Adrenal gland (tissue), 12 donors: ENCODE measurements around the gene MMEL1. TPM values are rescaled to one million over a fixed set of nuclear protein-coding genes. Genes with fewer than 3 reads are reported as not detected.
A peak's percentile ranks its signal among the peaks of the same experiment; 100 is the strongest.

Source experiments
- DNase-seq, 7 donors: peaks; one replicate each; pipeline ENCODE4 v3.0.0-alpha.2; 2019 to 2020
- H3K27ac ChIP-seq, 5 donors: fragments of 200-600 bp; sonication (generic) in 4 of 5; 1 replicate in 3 of 5; 2 replicates in 2 of 5; pipeline versions ENCODE4 v1.5.1 to v1.8.0; 2016 to 2020; ENCODE audit warnings: mild to moderate bottlenecking in 1 of 5
- H3K27me3 ChIP-seq: fragments of 200-600 bp; 2 replicates; pipeline ENCODE4 v1.8.0; 2021
- H3K36me3 ChIP-seq, 2 donors: fragments of 200-600 bp; replicated peaks in 1 of 2; 1 replicate in 1 of 2; 2 replicates in 1 of 2; pipeline versions ENCODE4 v1.5.1 to v1.8.0; 2018 to 2022
- H3K4me1 ChIP-seq, 2 donors: fragments of 200-600 bp; replicated peaks in 1 of 2; 1 replicate in 1 of 2; 2 replicates in 1 of 2; pipeline versions ENCODE4 v1.5.1 to v1.8.0; 2018 to 2021
- H3K4me3 ChIP-seq, 4 donors: fragments of 200-600 bp; sonication (generic) in 3 of 4; one replicate each; pipeline ENCODE4 v1.5.1; 2016 to 2018
- H3K9me3 ChIP-seq, 3 donors: fragments of 200-600 bp; sonication (generic) in 1 of 3; replicated peaks in 1 of 3; 1 replicate in 2 of 3; 2 replicates in 1 of 3; pipeline versions ENCODE4 v1.5.1 to v1.8.0; 2016 to 2021
- POLR2A ChIP-seq, 2 donors: fragments of 450-650 bp; IDR thresholded peaks; one replicate each; pipeline ENCODE4 v1.6.1; 2017; ENCODE audit warnings: antibody characterized with exemption in 2 of 2, mild to moderate bottlenecking in 2 of 2, moderate library complexity in 1 of 2
- WGBS, 4 donors: extraction: QIAGEN DNeasy Blood & Tissue Kit in 2 of 4; methylation state at CpG; one replicate each; pipeline versions ENCODE4 v1.1.5 to v1.1.7; 2013 to 2017; 5-methylcytosine and 5-hydroxymethylcytosine counted together
- intact Hi-C, 2 donors: fragments of 100-400 bp; cut with DNase I; formaldehyde crosslinking; loops; one replicate each; pipeline versions ENCODE4 v1.14.1 to v1.15.0; 2022 to 2023
- polyA plus RNA-seq, 3 donors: library from polyadenylated mRNA; stranded (reverse); fragments of 200-250 nt in 2 of 3; fragments of 350-450 nt in 1 of 3; fragmentation: Illumina TruSeq in 1 of 3; extraction: RNeasy Lipid Tissue Mini Kit (QIAGEN cat#74804) in 1 of 3; gene quantifications; one replicate each; pipeline ENCODE4 v1.2.3, GENCODE V29; 2013 to 2014
- total RNA-seq, 9 donors: library from RNA; depleted of rRNA in 4 of 9; stranded (reverse); fragments of >200 nt in 4 of 9; fragments of 120-200 nt in 1 of 9; fragmentation: NEBNext Ultra II Directional in 1 of 9; extraction: Animal tissue kit (Norgen Biotek cat#: 25700) in 1 of 9; gene quantifications; one replicate each; pipeline versions ENCODE4 v1.1.0 to v1.2.4, GENCODE V29; 2013 to 2023
- TF ChIP-seq, protein P1 (sequence below), 6 experiments: fragments of 450-650 bp in 4 of 6; fragments of 200-600 bp in 2 of 6; sonication (generic) in 1 of 6; IDR thresholded peaks; 1 replicate in 5 of 6; 2 replicates in 1 of 6; pipeline versions ENCODE4 v1.5.1 to v1.8.0; 2016 to 2021; ENCODE audit warnings: antibody characterized with exemption in 6 of 6, mild to moderate bottlenecking in 2 of 6, moderate library complexity in 1 of 6
- donor health status: healthy with polysubstance abuse.
- donor health status: Bipolar disorder and iron deficiency.
- donor health status: DM: yes; HTN: yes; CAD: no.
- donor health status: DM: no; HTN: no; CAD: no.
- donor health status: DM: no; HTN: no; CAD: no.
- donor health status: DM: yes; HTN: yes; CAD: no.

Gene MMEL1
- total and polyA plus RNA-seq, 12 donors, result 0.30 to 8.2 (median 2.6) TPM

DNA sequence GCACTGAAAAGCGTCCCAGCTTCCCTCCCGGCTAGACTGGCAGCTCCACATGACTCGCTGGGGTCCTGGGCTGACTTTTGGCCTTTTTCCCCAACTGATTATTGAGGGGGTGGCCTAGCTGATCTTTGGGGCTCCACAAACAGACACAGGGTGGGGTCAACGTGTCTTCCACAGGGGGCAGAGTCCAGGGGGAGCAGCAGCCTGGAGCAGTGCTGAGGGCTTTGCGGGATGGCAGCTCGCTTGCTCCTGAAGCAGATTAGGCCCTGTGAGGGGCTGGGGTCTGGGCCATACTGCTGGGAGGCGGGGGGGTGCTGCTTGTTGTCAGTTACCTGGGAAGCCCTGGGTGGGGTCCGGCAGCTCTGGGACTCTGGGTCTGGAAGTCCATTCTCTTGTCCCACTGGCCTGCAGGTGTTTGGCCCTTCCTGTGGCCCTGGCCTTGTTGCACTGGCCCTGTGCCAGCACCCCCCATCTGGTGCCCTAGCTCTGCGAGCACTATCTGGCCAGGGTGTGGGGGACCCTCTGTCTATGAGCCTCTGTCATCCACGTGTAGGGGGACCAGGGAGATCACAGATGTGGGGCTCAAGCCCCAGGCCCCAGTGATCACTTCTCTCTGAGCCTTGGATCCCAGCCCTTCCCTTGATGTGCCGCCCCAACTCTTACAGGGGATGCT lies 90.4 kb downstream of the MMEL1 start:
- Histone ChIP-seq H3K4me3 (no peak overlapping the region), H3K27ac (no peak overlapping the region), H3K36me3 (no peaks in the 10 kb centered on the region), H3K27me3 (peaks cover 8% of the 10 kb centered on the region), H3K4me1 (peaks cover 24 to 29% of the 10 kb centered on the region in 2 donors), H3K9me3 (no peaks in the 10 kb centered on the region)
- WGBS, 4 donors, result 60 to 90% (median 86%) methylated on average over 3 to 11 of the region's 11 CpGs
- intact Hi-C loops, result loop anchor here in 1 of 2 donors (10.0 kb wide), 1 partner anchor 348 kb away; the partner anchor contains the start of gene FAAP20
- TF ChIP-seq POLR2A (IDR thresholded peaks at IDR 0.05), result no peak
- TF ChIP-seq, protein P1, sequence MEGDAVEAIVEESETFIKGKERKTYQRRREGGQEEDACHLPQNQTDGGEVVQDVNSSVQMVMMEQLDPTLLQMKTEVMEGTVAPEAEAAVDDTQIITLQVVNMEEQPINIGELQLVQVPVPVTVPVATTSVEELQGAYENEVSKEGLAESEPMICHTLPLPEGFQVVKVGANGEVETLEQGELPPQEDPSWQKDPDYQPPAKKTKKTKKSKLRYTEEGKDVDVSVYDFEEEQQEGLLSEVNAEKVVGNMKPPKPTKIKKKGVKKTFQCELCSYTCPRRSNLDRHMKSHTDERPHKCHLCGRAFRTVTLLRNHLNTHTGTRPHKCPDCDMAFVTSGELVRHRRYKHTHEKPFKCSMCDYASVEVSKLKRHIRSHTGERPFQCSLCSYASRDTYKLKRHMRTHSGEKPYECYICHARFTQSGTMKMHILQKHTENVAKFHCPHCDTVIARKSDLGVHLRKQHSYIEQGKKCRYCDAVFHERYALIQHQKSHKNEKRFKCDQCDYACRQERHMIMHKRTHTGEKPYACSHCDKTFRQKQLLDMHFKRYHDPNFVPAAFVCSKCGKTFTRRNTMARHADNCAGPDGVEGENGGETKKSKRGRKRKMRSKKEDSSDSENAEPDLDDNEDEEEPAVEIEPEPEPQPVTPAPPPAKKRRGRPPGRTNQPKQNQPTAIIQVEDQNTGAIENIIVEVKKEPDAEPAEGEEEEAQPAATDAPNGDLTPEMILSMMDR (IDR thresholded peaks at IDR 0.05), result no peak
- peak in 1 of 7 donors; percentile 34 for DNase-seq

DNA sequence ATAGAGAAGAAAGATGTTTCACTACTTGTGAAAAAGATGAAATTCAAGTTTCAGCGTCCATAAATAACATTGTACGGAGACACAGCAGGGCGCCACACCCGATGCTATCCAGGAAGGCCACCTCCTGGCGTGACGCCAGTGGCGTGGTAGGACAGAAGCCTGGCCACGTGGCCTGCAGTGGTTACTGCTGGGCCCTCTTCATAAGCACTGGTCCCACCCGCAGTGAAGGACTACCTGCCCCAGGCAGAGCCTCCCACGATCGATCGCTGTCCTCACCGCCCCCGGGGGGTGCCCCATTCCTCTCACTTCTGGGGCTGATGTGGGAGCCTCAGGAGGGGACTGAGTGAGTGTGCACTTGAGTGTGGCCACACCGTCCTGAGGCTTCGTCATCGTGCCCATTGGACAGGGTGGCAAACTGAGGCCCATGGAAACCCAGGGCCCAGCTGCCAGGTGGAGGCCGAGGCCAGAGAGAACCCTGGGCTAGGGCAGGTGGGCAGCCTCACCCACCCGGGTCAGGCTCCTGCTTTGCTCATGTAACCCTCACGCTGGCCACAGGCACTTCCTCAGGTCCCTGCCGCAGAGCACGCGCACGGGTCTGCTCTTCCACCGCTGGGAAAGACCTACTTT lies 91.1 kb downstream of the MMEL1 start:
- intact Hi-C loops, result loop anchor here in 1 of 2 donors (10.0 kb wide), 1 partner anchor 347 kb away; the partner anchor contains the start of gene FAAP20
- DNase-seq, result peak; percentile 70 to 92 (median 83)
- Histone ChIP-seq H3K4me3 (no peak overlapping the region), H3K27me3 (peaks cover 8% of the 10 kb centered on the region), H3K36me3 (no peaks in the 10 kb centered on the region), H3K27ac (no peak overlapping the region), H3K9me3 (no peaks in the 10 kb centered on the region), H3K4me1 (peaks cover 17 to 22% of the 10 kb centered on the region in 2 donors)
- WGBS, 4 donors, result 56 to 70% (median 64%) methylated on average over 13 to 25 of the region's 25 CpGs
- TF ChIP-seq, protein P1 (IDR thresholded peaks at IDR 0.05), result no peak
- no peak for TF ChIP-seq POLR2A (IDR thresholded peaks at IDR 0.05)

GRCh38 chr1:2540816-2541492 lies 91.9 kb downstream of the MMEL1 start:
- Histone ChIP-seq H3K4me1 (peaks cover 12 to 16% of the 10 kb centered on the region in 2 donors), H3K36me3 (no peaks in the 10 kb centered on the region), H3K27ac (no peak overlapping the region), H3K4me3 (no peak overlapping the region), H3K9me3 (no peaks in the 10 kb centered on the region), H3K27me3 (peaks cover 8% of the 10 kb centered on the region)
- TF ChIP-seq, protein P1 (IDR thresholded peaks at IDR 0.05), result no peak
- TF ChIP-seq POLR2A (IDR thresholded peaks at IDR 0.05), result no peak
- 14 to 69% (median 33%) methylated on average over 6 to 39 of the region's 39 CpGs for WGBS, 4 donors
- intact Hi-C loops, result loop anchor here in 1 of 2 donors (10.0 kb wide), 1 partner anchor 346 kb away; the partner anchor contains the start of gene FAAP20
- no peak for DNase-seq

Other genes starting within 250 kb of the MMEL1 start
- 10 to 100 TPM in 3 of 9 donors, 1 to 10 TPM in 6; 5.6 to 14.1 (median 8.9) TPM for gene MORN1, start 241.5 kb downstream of the MMEL1 start, total RNA-seq
- 10 to 100 TPM in 1 of 3 donors, 1 to 10 TPM in 2; 1.8 to 12.1 (median 5.9) TPM for gene MORN1, start 241.5 kb downstream of the MMEL1 start, polyA plus RNA-seq
- gene RER1, start 241.2 kb downstream of the MMEL1 start, total RNA-seq, result 100 to 1,000 TPM; 106 to 268 (median 185) TPM
- 100 to 1,000 TPM; 149 to 345 (median 150) TPM for gene RER1, start 241.2 kb downstream of the MMEL1 start, polyA plus RNA-seq
- 10 to 100 TPM; 32.4 to 81.5 (median 45.6) TPM for gene PEX10, start 220.5 kb downstream of the MMEL1 start, total RNA-seq
- gene PEX10, start 220.5 kb downstream of the MMEL1 start, polyA plus RNA-seq, result 10 to 100 TPM; 25.3 to 53.8 (median 43.8) TPM
- gene PLCH2, start 156.7 kb downstream of the MMEL1 start, total RNA-seq, result 1 to 10 TPM in 5 of 9 donors, under 1 TPM in 3, not detected in 1; 0.22 to 6.1 (median 1.7) TPM
- gene PLCH2, start 156.7 kb downstream of the MMEL1 start, polyA plus RNA-seq, result 10 to 100 TPM in 2 of 3 donors, 1 to 10 TPM in 1; 2.4 to 66.3 (median 11.4) TPM
- gene PANK4, start 106.4 kb downstream of the MMEL1 start, total RNA-seq, result 10 to 100 TPM; 14.2 to 50.2 (median 30.6) TPM
- gene PANK4, start 106.4 kb downstream of the MMEL1 start, polyA plus RNA-seq, result 10 to 100 TPM; 13.8 to 44.1 (median 26.2) TPM
- gene HES5, start 102.8 kb downstream of the MMEL1 start, total RNA-seq, result under 1 TPM in 1 of 9 donors, not detected in 8; 0.28 TPM
- not detected for gene HES5, start 102.8 kb downstream of the MMEL1 start, polyA plus RNA-seq
- gene TNFRSF14, start 76.6 kb downstream of the MMEL1 start, total RNA-seq, result 100 to 1,000 TPM in 6 of 9 donors, 10 to 100 TPM in 2, 1 to 10 TPM in 1; 7.0 to 127 (median 115) TPM
- 100 to 1,000 TPM in 2 of 3 donors, 10 to 100 TPM in 1; 11.6 to 554 (median 238) TPM for gene TNFRSF14, start 76.6 kb downstream of the MMEL1 start, polyA plus RNA-seq
- 10 to 100 TPM; 16.9 to 64.0 (median 32.1) TPM for gene PRXL2B, start 46.2 kb downstream of the MMEL1 start, total RNA-seq
- gene PRXL2B, start 46.2 kb downstream of the MMEL1 start, polyA plus RNA-seq, result 10 to 100 TPM; 19.8 to 39.7 (median 25.8) TPM
- 1 to 10 TPM in 4 of 9 donors, under 1 TPM in 5; 0.12 to 1.6 (median 0.48) TPM for gene TTC34, start 168.7 kb upstream of the MMEL1 start, total RNA-seq
- 1 to 10 TPM in 1 of 3 donors, under 1 TPM in 2; 0.20 to 1.9 (median 0.34) TPM for gene TTC34, start 168.7 kb upstream of the MMEL1 start, polyA plus RNA-seq